ENCODE results near the gene INAFM2. TPM values are rescaled to one million over a fixed set of nuclear protein-coding genes. Genes with fewer than 3 reads are reported as not detected.

INAFM2 gene
- total RNA-seq, 1 donor from 2014 or later, result 33.8 TPM

DNA sequence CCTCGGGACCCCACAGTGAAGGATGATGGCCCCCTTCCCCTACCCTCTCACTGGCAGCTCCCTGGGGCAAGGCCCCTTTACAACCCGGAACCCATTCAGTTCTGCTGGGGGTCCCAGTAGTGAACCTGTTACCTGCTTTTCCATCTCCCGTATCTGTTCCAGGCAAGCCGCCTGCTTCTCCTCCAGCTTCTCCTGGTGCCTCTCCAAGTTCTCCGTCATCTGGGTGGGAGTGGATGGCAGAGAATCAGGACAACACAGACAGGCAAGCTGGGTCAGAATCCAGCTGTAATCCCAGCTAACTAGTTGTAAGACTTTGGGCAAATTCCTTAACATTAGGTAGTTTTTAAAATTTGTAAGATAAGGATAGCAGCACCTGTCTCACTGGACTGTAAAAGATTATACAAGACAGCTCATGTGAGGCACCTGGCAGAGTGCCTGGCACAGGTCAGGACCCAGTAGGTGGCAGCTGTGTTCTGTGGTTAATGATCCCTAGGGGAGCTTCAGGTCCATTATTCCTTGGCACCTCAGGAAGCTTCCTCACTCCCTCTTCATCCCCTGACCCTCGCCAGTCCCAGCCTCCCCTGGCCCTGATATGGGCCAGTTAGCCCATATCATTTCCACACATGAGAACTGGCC lies 34.2 kb upstream of the INAFM2 start:
- intact Hi-C loops (cut with DNase I), result no loop called here
- H3K27me3 ChIP-seq (ENCODE audit: low read depth), result peaks cover 10% of the 10 kb centered on the region
- no peak for ATAC-seq

DNA sequence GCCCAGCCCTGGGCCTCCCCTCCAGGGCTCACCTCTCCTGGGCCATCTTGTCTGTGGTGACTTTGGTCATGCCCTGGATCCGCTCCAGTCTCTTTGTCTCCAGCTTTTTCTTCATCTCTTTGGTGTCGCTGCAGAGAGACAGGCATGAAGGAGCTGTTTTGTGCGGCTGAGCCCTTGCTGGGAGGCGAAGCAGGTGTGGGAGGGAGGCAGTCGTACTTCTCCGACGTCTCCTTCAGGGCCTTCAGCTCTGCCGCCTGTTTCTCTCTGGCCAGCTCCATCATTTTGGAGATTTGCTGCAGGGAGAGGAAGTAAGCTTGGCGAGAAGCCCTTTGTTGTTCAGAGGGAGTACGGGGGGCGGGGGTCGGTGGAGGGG lies 33.0 kb upstream of the INAFM2 start:
- no peak overlapping the region for H3K27ac ChIP-seq
- H3K4me1 ChIP-seq, result peaks cover 20% of the 10 kb centered on the region
- ATAC-seq (no peak), DNase-seq (no peak)
- peaks cover 10% of the 10 kb centered on the region for H3K27me3 ChIP-seq (ENCODE audit: low read depth)
- TF ChIP-seq, protein P1, sequence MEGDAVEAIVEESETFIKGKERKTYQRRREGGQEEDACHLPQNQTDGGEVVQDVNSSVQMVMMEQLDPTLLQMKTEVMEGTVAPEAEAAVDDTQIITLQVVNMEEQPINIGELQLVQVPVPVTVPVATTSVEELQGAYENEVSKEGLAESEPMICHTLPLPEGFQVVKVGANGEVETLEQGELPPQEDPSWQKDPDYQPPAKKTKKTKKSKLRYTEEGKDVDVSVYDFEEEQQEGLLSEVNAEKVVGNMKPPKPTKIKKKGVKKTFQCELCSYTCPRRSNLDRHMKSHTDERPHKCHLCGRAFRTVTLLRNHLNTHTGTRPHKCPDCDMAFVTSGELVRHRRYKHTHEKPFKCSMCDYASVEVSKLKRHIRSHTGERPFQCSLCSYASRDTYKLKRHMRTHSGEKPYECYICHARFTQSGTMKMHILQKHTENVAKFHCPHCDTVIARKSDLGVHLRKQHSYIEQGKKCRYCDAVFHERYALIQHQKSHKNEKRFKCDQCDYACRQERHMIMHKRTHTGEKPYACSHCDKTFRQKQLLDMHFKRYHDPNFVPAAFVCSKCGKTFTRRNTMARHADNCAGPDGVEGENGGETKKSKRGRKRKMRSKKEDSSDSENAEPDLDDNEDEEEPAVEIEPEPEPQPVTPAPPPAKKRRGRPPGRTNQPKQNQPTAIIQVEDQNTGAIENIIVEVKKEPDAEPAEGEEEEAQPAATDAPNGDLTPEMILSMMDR (IDR thresholded peaks at IDR 0.05), result no peak
- H3K9me3 ChIP-seq, result no peaks in the 10 kb centered on the region
- peaks cover 36% of the 10 kb centered on the region for H3K36me3 ChIP-seq
- H3K4me3 ChIP-seq, result no peak overlapping the region
- intact Hi-C loops (cut with DNase I), result no loop called here

More for the DNA sequence above, 34.2 kb upstream of the INAFM2 start:
- H3K36me3 ChIP-seq, result peaks cover 29% of the 10 kb centered on the region
- H3K27ac ChIP-seq, result no peak overlapping the region
- TF ChIP-seq, protein P1 (IDR thresholded peaks at IDR 0.05), result no peak
- H3K4me1 ChIP-seq, result peaks cover 23% of the 10 kb centered on the region
- no peaks in the 10 kb centered on the region for H3K9me3 ChIP-seq
- no peak overlapping the region for H3K4me3 ChIP-seq
- no peak for DNase-seq

DNA sequence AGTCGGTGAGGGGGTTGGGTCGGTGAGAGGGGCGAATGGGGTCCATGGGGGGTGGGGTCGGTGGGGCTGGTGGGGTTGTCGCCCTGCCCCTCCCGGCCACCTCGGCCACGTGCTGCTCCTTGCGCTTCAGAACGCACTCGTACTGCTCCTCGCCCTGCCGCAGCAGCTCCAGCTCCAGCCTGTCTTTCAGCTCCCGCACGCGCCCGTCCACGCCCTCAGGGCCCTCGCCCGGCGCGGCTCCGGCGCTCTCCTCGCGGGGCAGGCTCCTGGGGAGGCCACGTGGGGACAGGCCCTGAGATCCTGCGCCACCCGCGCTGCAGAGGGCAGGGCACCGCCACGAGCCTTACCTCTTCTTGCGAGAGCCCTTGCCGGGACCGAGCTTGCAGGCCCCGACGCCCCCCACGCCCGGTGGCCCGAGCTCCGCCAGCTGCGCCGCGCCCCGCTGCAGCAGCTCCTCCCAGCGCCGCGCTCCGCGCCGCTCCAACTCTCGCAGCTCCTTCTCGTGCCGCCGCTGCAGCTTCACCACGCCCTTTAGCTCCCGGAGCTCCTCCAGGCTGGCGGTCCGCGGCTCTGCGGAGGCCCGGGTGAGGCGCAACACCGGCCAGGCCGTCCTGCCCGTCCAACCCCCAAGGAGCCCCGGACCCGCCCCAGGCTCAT lies 32.4 kb upstream of the INAFM2 start:
- Histone ChIP-seq H3K4me3 (peak overlapping the region; percentile 42), H3K4me1 (peaks cover 15% of the 10 kb centered on the region), H3K27me3 (ENCODE audit: low read depth) (peaks cover 10% of the 10 kb centered on the region), H3K36me3 (peaks cover 36% of the 10 kb centered on the region), H3K9me3 (no peaks in the 10 kb centered on the region), H3K27ac (no peak overlapping the region)
- intact Hi-C loops (cut with DNase I), result no loop called here
- no peak for DNase-seq
- TF ChIP-seq, protein P1 (IDR thresholded peaks at IDR 0.05), result no peak
- ATAC-seq, result peak; percentile 79 to 85

DNA sequence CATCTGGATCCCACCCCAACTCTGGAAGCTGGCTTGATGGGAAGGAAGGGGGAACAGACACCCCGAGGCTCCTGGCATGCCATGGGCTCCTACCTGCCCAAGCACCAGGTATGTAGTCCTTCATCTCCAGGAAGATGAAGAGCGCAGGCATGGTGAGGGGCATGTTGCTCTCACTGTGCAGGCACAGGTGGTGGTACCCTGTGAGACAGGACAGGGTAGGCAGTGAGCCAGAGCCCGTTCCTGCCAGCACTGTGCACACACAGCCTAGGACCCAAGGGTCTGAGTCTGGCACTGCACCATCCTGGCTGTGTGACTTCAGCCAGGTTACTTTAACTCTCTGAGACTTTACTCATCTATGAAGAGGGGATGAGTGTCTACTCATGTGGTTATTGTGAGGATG lies 31.2 kb upstream of the INAFM2 start:
- DNase-seq (no peak), ATAC-seq (no peak)
- TF ChIP-seq, protein P1 (IDR thresholded peaks at IDR 0.05), result no peak
- peaks cover 10% of the 10 kb centered on the region for H3K27me3 ChIP-seq (ENCODE audit: low read depth)
- no peak overlapping the region for H3K4me3 ChIP-seq
- H3K9me3 ChIP-seq, result no peaks in the 10 kb centered on the region
- H3K4me1 ChIP-seq, result peaks cover 15% of the 10 kb centered on the region
- intact Hi-C loops (cut with DNase I), result no loop called here
- H3K36me3 ChIP-seq, result peaks cover 36% of the 10 kb centered on the region
- no peak overlapping the region for H3K27ac ChIP-seq

DNA sequence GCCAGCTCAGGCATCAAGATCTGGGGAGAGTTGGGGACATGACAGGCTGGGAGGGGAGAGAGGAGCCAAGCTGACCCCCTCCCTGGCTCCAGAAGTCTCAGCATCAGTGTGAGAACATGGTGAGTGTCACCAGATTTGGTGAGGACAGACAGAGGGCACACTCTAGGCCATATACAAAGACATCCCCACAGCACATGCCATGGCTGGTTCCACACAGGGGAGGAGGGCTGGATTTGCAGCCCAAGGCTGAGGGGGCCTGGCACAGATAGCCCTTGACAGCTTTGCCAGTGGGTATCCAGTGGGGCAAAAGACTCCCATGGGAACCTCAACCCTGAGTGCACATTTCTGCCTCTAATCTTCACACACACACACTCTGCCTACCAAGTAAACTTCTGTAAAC lies 30.5 kb upstream of the INAFM2 start:
- peaks cover 10% of the 10 kb centered on the region for H3K27me3 ChIP-seq (ENCODE audit: low read depth)

More for the DNA sequence above, 30.5 kb upstream of the INAFM2 start:
- H3K4me3 ChIP-seq, result no peak overlapping the region
- DNase-seq, result no peak
- H3K4me1 ChIP-seq, result peaks cover 15% of the 10 kb centered on the region
- ATAC-seq, result no peak
- intact Hi-C loops (cut with DNase I), result no loop called here
- H3K36me3 ChIP-seq, result peaks cover 37% of the 10 kb centered on the region
- H3K27ac ChIP-seq, result no peak overlapping the region
- H3K9me3 ChIP-seq, result no peaks in the 10 kb centered on the region
- TF ChIP-seq, protein P1 (IDR thresholded peaks at IDR 0.05), result no peak
